HG03139 (cell line): Measurements from ENCODE around the gene HRH1.
"Not testable (repeated sequence)": the region's sequence is repeated elsewhere in the genome, so short reads cannot be mapped to it uniquely, and the experiment has no call there.

Experiments used
- ATAC-seq: cut with Tn5 transposase; IDR thresholded peaks from one replicate; pipeline ENCODE4 v1.9.1; 2021; ENCODE audit not compliant: unreplicated experiment

HRH1 gene

GRCh38 chr3:11204697-11205348 is 50.5 kb downstream of the HRH1 start:
- no peak for ATAC-seq

GRCh38 chr3:11205881-11206280 is 51.6 kb downstream of the HRH1 start:
- ATAC-seq: not testable (repeated sequence)

GRCh38 chr3:11206316-11206715 is 52.0 kb downstream of the HRH1 start:
- ATAC-seq: no peak

DNA sequence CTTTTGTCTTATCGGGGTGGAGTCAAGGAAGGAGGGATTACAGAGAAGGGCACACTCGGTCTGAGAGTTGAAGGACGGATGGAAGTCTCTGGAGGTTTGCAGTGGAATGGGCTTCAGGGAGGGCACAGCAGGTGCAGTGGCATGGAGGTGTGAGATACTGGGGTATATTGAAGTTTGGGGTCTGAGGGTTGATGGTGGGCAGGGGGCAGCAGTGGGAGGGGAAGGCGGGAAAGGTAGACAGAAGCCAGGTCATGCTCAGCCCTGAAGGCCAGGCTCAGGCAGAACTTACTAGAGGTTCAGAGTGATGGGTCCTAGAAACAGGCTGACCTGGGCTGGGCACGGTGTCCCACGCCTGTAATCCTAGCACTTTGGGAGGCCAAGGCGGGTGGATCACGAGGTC is 52.7 kb downstream of the HRH1 start:
- no peak for ATAC-seq

GRCh38 chr3:11211531-11212298 is 57.4 kb downstream of the HRH1 start:
- no peak for ATAC-seq

DNA sequence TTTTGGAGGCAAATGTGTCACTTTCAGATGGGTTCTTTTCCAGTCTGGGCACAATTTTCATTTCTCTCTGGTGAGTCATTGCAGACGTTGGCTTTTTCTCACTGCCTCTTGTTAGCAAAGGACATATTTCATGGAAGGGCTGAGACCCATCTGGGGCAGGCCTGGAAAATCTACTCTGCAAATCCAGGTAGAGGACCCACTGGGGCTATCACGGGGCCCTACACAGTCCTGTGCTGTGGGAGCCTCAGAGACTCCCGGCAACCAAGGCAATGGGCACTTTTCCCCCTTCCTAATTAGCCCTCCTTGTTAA is 58.0 kb downstream of the HRH1 start:
- ATAC-seq: no peak

DNA sequence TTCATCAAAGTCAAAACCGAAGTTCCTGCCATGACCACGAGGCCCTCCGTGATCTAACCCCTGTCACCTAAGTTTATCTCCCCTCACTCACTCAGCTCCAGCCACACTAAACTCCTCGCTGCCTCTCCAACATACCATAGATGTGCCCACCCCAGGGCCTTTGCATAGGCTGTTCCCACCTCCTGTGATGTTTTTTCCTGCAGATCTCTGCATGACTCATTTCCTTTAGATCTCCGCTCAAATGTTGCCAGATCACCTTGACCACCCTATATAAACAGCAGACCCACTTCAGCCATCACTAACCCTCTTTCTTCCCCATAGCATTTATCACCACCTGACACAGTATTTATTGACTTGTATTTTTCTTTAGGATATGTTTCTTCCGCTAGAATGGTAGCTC is 58.5 kb downstream of the HRH1 start:
- ATAC-seq: no peak

GRCh38 chr3:11213810-11214450 is 59.6 kb downstream of the HRH1 start:
- ATAC-seq: no peak

DNA sequence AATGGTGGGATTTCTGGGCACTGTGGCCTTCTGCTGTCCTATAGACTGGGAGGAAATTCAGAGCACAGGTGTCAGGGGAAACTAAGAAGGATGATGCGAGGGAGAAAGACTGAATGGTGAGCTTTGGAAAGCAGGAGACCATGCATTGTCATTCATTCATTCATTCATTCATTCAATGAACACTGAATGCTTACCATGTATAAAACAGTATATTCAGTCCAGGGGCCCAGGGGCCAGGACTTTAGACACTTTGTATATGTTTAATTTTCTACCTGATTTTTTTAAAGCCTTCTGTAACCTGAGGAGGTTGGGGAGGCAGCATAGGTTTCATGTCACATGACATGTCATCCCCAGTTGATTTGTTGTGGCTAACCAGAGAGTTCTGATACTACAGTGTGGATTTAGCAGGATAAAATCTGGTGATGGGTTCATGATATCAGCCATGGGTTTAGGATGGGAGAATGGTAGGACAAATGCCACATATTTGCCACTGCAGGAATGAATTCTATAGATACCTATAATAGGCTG is 60.2 kb downstream of the HRH1 start:
- no peak for ATAC-seq

- ATAC-seq: not testable (repeated sequence)
Measured at GRCh38 chr3:11217370-11217769, 63.1 kb downstream of the HRH1 start.

DNA sequence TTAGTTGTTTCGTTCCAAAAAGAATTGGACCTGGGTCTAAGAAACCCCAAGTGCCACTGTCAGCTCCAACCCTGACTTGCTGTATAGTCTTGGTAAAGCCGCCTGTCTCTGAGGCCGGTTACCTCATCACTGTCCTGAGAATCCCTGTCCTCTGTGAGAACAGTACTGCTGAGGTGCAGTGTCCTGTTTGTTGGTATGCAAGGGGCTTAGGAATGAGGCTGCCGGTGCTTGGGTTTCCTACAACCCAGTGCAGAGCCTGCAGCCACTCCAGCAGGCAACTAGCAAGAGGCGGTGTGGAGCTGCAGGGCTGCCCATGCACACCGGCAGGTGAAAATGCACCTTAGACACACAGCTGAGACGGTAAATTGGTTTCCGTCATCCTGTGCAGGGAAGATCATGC is 65.9 kb downstream of the HRH1 start:
- no peak for ATAC-seq

GRCh38 chr3:11221818-11222415 is 67.6 kb downstream of the HRH1 start:
- ATAC-seq: no peak

GRCh38 chr3:11224010-11224409 is 69.7 kb downstream of the HRH1 start:
- no peak for ATAC-seq

- no peak for ATAC-seq
Measured at GRCh38 chr3:11224870-11225229, 70.6 kb downstream of the HRH1 start.

- no peak for ATAC-seq
Measured at GRCh38 chr3:11226042-11226370, 71.7 kb downstream of the HRH1 start.

DNA sequence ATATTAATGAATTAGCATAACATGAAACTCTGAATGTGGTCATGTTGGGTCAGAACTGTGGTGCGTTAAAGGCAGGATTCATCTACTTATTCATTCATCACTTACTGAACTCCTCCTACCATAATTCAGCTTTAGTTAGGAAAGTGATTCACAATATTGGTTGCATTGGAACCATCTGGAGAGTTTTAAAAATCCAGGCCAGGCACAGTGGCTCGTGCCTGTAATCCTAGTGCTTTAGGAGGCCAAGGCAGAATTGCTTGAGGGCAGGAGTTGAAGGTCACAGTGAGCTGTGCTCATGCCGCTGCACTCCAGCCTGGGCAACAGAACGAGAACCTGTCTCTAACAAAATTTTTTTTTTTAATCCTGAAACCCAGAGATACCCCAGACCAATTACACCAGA is 73.7 kb downstream of the HRH1 start:
- ATAC-seq: no peak

GRCh38 chr3:11230125-11230524 is 75.8 kb downstream of the HRH1 start:
- no peak for ATAC-seq

DNA sequence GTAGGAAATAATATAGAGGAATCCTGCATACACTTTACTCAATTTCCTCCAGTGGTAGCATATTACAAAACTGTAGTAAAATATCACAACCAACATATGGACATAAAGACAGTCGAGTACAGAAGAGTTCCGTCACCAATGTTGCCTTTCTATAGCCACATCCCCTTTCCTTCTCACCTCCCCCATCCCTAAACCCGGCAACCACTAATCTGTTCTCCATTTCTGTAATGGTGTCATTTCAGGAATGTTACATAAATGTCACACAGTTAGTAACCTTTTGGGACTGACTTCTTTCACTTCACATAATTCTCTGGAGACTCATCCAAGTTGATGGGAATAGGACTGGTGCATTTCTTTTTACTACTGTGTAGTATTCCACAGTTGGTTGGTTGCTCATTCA is 76.5 kb downstream of the HRH1 start:
- no peak for ATAC-seq

DNA sequence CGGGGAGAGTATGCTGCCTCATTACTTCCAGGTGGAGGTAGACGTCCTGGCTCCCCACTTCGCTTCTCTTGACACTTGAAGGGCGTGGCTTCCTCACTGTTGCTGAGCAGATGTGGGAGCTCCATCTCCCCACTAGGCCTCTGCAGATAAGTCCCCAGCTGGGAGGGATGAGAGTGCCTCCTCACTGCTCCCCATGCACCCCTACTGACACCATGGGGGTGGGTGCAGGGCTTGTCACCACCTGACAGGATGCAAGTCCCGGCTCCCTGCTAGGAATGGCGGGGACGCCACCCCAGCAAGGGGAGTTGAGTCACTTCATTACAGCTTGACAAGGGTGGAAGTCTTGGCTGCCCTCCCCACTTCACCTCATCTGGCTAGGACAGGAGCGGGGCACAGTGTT is 81.1 kb downstream of the HRH1 start:
- ATAC-seq: no peak

DNA sequence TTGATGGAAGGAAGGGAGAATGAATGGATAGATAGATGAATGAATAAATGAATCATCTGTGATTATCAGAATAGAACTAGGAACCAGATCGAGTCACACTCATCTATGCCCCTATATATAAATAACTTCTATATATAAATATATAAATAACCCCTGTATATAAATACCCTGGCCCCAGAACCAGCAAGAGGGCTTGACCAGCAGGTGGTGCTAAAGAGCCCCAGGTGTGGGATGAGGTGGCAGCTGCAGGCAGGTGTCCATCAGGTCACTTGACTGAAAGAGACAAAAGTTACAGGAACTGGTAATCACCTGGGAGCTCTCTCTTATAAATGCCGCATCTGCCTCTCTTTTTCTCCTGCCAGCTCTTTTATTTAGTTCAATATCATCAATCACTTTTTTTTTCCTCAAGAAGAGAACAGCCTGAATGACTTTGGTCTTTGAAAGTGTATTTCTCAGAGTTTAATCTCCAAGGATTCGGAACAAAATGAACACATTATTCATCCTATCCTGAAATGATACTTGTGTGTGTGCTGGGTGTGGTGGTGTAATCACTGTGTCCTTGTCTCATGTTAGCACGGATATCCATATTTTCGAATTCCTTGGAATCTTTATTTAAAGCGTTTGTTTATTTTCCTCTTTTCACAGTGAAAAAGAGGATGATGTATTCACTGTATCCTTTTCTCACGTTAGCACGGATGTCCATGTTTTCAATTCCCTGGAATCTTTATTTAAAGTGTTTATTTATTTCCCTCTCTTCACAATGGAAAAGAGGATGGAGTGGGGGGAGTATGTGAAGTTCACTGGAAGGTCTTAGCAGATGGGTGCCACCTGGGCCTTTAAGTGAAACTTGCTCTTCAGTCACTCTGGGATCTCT is 82.5 kb downstream of the HRH1 start:
- ATAC-seq: no peak

DNA sequence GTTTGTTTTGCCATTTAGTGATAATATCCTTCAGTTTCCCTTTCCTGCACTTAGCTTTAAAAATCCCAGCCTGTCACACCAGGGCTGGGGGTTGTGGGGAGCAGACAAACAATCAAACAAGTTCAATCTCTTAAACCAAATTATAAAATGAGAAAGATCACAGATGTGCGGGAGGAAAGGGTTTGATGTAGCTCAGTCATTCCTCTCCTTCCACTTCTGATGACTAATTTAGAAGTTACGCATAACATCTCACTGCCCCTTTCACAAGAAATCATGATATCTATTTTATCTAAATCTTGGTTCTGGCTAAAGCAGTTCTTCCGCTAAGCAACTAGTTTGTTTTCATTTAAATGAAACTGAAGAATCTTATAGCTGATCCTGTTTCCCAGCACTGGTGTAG is 83.8 kb downstream of the HRH1 start:
- no peak for ATAC-seq
